Activated CD4-positive, alpha-beta memory T cell treated with anti-CD3 and anti-CD28 coated beads, Interleukin-2, amount 10 ng/mL, durations not matched to agents 7 days and 5 days (primary cell): ENCODE data around the gene WDR18. TPM values are rescaled to one million over a fixed set of nuclear protein-coding genes. Genes with fewer than 3 reads are reported as not detected.

Source experiments
- CTCF ChIA-PET: fragments of 350-600 bp; sonication (Branson Sonifier 250); formaldehyde crosslinking; loops from one replicate; lab custom pipeline; 2021; ENCODE audit warnings: antibody characterized with exemption, inconsistent platforms; lab: Charles Lee
- POLR2A ChIA-PET: fragments of 350-600 bp; sonication (Branson Sonifier 250); formaldehyde crosslinking; loops from one replicate; lab custom pipeline; 2021; ENCODE audit warnings: antibody characterized with exemption; lab: Charles Lee
- DNase-seq: peaks from one replicate; pipeline ENCODE4 v3.0.0-alpha.2; 2020
- H3K27ac Mint-ChIP-seq: one replicate; pipeline ENCODE4 v1.8.0; 2021; ENCODE audit warnings: mild to moderate bottlenecking, mixed read lengths
- H3K27me3 Mint-ChIP-seq: one replicate; pipeline ENCODE4 v1.8.0; 2021; ENCODE audit warnings: mixed read lengths
- H3K36me3 Mint-ChIP-seq: one replicate; pipeline ENCODE4 v1.8.0; 2021; ENCODE audit warnings: low read depth, mixed read lengths
- H3K4me1 Mint-ChIP-seq: one replicate; pipeline ENCODE4 v1.8.0; 2021; ENCODE audit warnings: mixed read lengths
- H3K4me3 Mint-ChIP-seq: one replicate; pipeline ENCODE4 v1.8.0; 2021; ENCODE audit warnings: mild to moderate bottlenecking, mixed read lengths
- H3K9me3 Mint-ChIP-seq: one replicate; pipeline ENCODE4 v1.8.0; 2021; ENCODE audit warnings: mixed read lengths
- total RNA-seq, 2 experiments: library from RNA; stranded (reverse); gene quantifications; one replicate each; pipeline ENCODE4 v1.2.3, GENCODE V29; 2021

The WDR18 gene
- total RNA-seq, 2 experiments from 2014 or later = 42.0 to 44.3 TPM

GRCh38 chr19:1012334-1012733 lies 28.2 kb downstream of the WDR18 start:
- ChIA-PET POLR2A (interaction anchor here (1.5 to 1.6 kb wide), 2 partner anchors 9 to 15 kb away, joined by 4 to 5 read pairs; no protein-coding TSS in a partner anchor), CTCF (no interaction called here)
- Mint-ChIP-seq H3K27ac (no peak overlapping the region), H3K36me3 (peaks cover 18% of the 10 kb centered on the region), H3K9me3 (no peaks in the 10 kb centered on the region), H3K27me3 (no peaks in the 10 kb centered on the region), H3K4me3 (no peak overlapping the region), H3K4me1 (peaks cover 18% of the 10 kb centered on the region)
- DNase-seq = no peak

GRCh38 chr19:1013218-1013617 lies 29.1 kb downstream of the WDR18 start:
- DNase-seq = no peak
- H3K4me1 Mint-ChIP-seq = peaks cover 27% of the 10 kb centered on the region
- no peak overlapping the region for H3K4me3 Mint-ChIP-seq
- H3K27me3 Mint-ChIP-seq = no peaks in the 10 kb centered on the region
- H3K27ac Mint-ChIP-seq = no peak overlapping the region
- H3K9me3 Mint-ChIP-seq = no peaks in the 10 kb centered on the region
- peaks cover 18% of the 10 kb centered on the region for H3K36me3 Mint-ChIP-seq
- CTCF ChIA-PET = no interaction called here
- POLR2A ChIA-PET = interaction anchor here (1.5 to 1.6 kb wide), 2 partner anchors 9 to 14 kb away, joined by 4 to 5 read pairs; no protein-coding TSS in a partner anchor

- no peak for DNase-seq
- no peak overlapping the region for H3K4me3 Mint-ChIP-seq
- peaks cover 37% of the 10 kb centered on the region for H3K4me1 Mint-ChIP-seq
- CTCF ChIA-PET = no interaction called here
- POLR2A ChIA-PET = interaction anchor here (1.0 to 1.5 kb wide), 2 partner anchors 13 kb away, joined by 4 to 5 read pairs; no protein-coding TSS in a partner anchor
- peaks cover 16% of the 10 kb centered on the region for H3K36me3 Mint-ChIP-seq
- H3K27me3 Mint-ChIP-seq = no peaks in the 10 kb centered on the region
- no peak overlapping the region for H3K27ac Mint-ChIP-seq
- H3K9me3 Mint-ChIP-seq = no peaks in the 10 kb centered on the region
Observed at GRCh38 chr19:1014161-1015060, 30.3 kb downstream of the WDR18 start.

- no peaks in the 10 kb centered on the region for H3K27me3 Mint-ChIP-seq
- H3K27ac Mint-ChIP-seq = no peak overlapping the region
- H3K36me3 Mint-ChIP-seq = peaks cover 19% of the 10 kb centered on the region
- H3K9me3 Mint-ChIP-seq = no peaks in the 10 kb centered on the region
- H3K4me1 Mint-ChIP-seq = peaks cover 40% of the 10 kb centered on the region
- no peak overlapping the region for H3K4me3 Mint-ChIP-seq
- ChIA-PET POLR2A (interaction anchor here (1.0 to 2.6 kb wide), 3 partner anchors 9 to 14 kb away, joined by 4 to 6 read pairs (median 5); no protein-coding TSS in a partner anchor), CTCF (no interaction called here)
- DNase-seq = no peak
Observed at GRCh38 chr19:1015061-1015781, 31.1 kb downstream of the WDR18 start.

GRCh38 chr19:1015782-1016646 lies 31.9 kb downstream of the WDR18 start:
- Mint-ChIP-seq H3K4me1 (peaks cover 41% of the 10 kb centered on the region), H3K9me3 (no peaks in the 10 kb centered on the region), H3K36me3 (peaks cover 23% of the 10 kb centered on the region), H3K27me3 (no peaks in the 10 kb centered on the region), H3K4me3 (no peak overlapping the region), H3K27ac (no peak overlapping the region)
- ChIA-PET POLR2A (interaction anchor here (1.1 to 2.6 kb wide), 3 partner anchors 9 to 19 kb away, joined by 3 to 6 read pairs (median 5); no protein-coding TSS in a partner anchor), CTCF (no interaction called here)
- no peak for DNase-seq

- peak overlapping the region; percentile 67 for H3K27ac Mint-ChIP-seq
- H3K27me3 Mint-ChIP-seq = no peaks in the 10 kb centered on the region
- DNase-seq = no peak
- CTCF ChIA-PET = no interaction called here
- H3K4me3 Mint-ChIP-seq = peak overlapping the region; percentile 24
- H3K4me1 Mint-ChIP-seq = peaks cover 45% of the 10 kb centered on the region
- POLR2A ChIA-PET = interaction anchor here (0.7 to 2.6 kb wide), 4 partner anchors 11 to 33 kb away, joined by 3 to 6 read pairs (median 3); partner anchors contain the start of gene WDR18
- H3K36me3 Mint-ChIP-seq = peaks cover 23% of the 10 kb centered on the region
- H3K9me3 Mint-ChIP-seq = no peaks in the 10 kb centered on the region
Observed at GRCh38 chr19:1016647-1017114, 32.5 kb downstream of the WDR18 start.

GRCh38 chr19:1017115-1017905 lies 33.2 kb downstream of the WDR18 start:
- peak overlapping the region; percentile 46 for H3K4me3 Mint-ChIP-seq

GRCh38 chr19:1017906-1018305 lies 33.8 kb downstream of the WDR18 start:
- H3K27ac Mint-ChIP-seq = peak overlapping the region; percentile 67
- peaks cover 51% of the 10 kb centered on the region for H3K4me1 Mint-ChIP-seq
- H3K27me3 Mint-ChIP-seq = no peaks in the 10 kb centered on the region
- H3K9me3 Mint-ChIP-seq = no peaks in the 10 kb centered on the region
- CTCF ChIA-PET = no interaction called here
- POLR2A ChIA-PET = interaction anchor here (1.2 to 4.7 kb wide), 4 partner anchors 11 to 21 kb away, joined by 3 to 38 read pairs (median 4); no protein-coding TSS in a partner anchor
- peaks cover 20% of the 10 kb centered on the region for H3K36me3 Mint-ChIP-seq
- peak overlapping the region; percentile 46 for H3K4me3 Mint-ChIP-seq
- DNase-seq = no peak

More at GRCh38 chr19:1017115-1017905, 33.2 kb downstream of the WDR18 start:
- Mint-ChIP-seq H3K9me3 (no peaks in the 10 kb centered on the region), H3K27me3 (no peaks in the 10 kb centered on the region), H3K27ac (peak overlapping the region; percentile 67), H3K36me3 (peaks cover 20% of the 10 kb centered on the region), H3K4me1 (peaks cover 49% of the 10 kb centered on the region)
- POLR2A ChIA-PET = interaction anchor here (0.7 to 2.6 kb wide), 4 partner anchors 12 to 33 kb away, joined by 3 to 6 read pairs (median 3); partner anchors contain the start of gene WDR18
- no peak for DNase-seq
- CTCF ChIA-PET = no interaction called here

- H3K4me1 Mint-ChIP-seq = peaks cover 51% of the 10 kb centered on the region
- H3K9me3 Mint-ChIP-seq = no peaks in the 10 kb centered on the region
- H3K4me3 Mint-ChIP-seq = peak overlapping the region; percentile 91
- POLR2A ChIA-PET = interaction anchor here (3.4 to 5.1 kb wide), 4 partner anchors 11 to 49 kb away, joined by 17 to 51 read pairs (median 40); partner anchors contain the start of genes ABCA7, ARHGAP45 and WDR18
- DNase-seq = no peak
- CTCF ChIA-PET = interaction anchor here (0.7 to 1.2 kb wide), 2 partner anchors 176 to 459 kb away, joined by 3 to 5 read pairs; no protein-coding TSS in a partner anchor
- H3K27me3 Mint-ChIP-seq = no peaks in the 10 kb centered on the region
- H3K27ac Mint-ChIP-seq = peak overlapping the region; percentile 26
- H3K36me3 Mint-ChIP-seq = peaks cover 17% of the 10 kb centered on the region
Observed at GRCh38 chr19:1018393-1018792, 34.2 kb downstream of the WDR18 start.

GRCh38 chr19:1018932-1019615 lies 34.9 kb downstream of the WDR18 start:
- Mint-ChIP-seq H3K36me3 (peaks cover 15% of the 10 kb centered on the region), H3K9me3 (no peaks in the 10 kb centered on the region), H3K4me1 (peaks cover 51% of the 10 kb centered on the region), H3K4me3 (peak overlapping the region; percentile 91), H3K27ac (peak overlapping the region; percentile 72), H3K27me3 (no peaks in the 10 kb centered on the region)
- DNase-seq = no peak
- ChIA-PET POLR2A (interaction anchor here (0.8 to 5.1 kb wide), 7 partner anchors 10 to 220 kb away, joined by 3 to 51 read pairs (median 17); partner anchors contain the start of genes ABCA7, ARHGAP45 and WDR18), CTCF (interaction anchor here (0.7 to 1.2 kb wide), 5 partner anchors 12 to 458 kb away, joined by 3 to 5 read pairs (median 3); partner anchors contain the start of genes MED16 and RNU6-9)
